PC-3 (cell line): Measurements from ENCODE around the gene POLRMT.

Experiments
- CTCF ChIP-seq: fragments of 300-600 bp; sonication (generic); conservative IDR thresholded peaks from 2 replicates; pipeline ENCODE4 v1.5.1; 2017; ENCODE audit warnings: antibody characterized with exemption, low read depth, mild to moderate bottlenecking, low read length
- EZH2phosphoT487 ChIP-seq: fragments of 300-600 bp; sonication (generic); IDR thresholded peaks from 2 replicates; pipeline ENCODE4 v1.6.1; 2018; ENCODE audit warnings: mild to moderate bottlenecking, antibody characterized with exemption, low read length, borderline replicate concordance

- TF ChIP-seq CTCF (no peak), EZH2phosphoT487 (no peak)
Observed at GRCh38 chr19:593055-593454, 40.3 kb downstream of the POLRMT start.
